SK-N-SH (cell line): Measurements from ENCODE around the gene CYP20A1.

ENCODE experiments used
- CTCF ChIP-seq: fragments of 200-600 bp; sonication (generic); IDR thresholded peaks from 2 replicates; pipeline ENCODE4 v1.6.1; 2017; ENCODE audit warnings: antibody characterized with exemption, mild to moderate bottlenecking, moderate library complexity
- EZH2phosphoT487 ChIP-seq: fragments of 200-600 bp; sonication (generic); IDR thresholded peaks from 2 replicates; pipeline ENCODE4 v1.6.1; 2017; ENCODE audit warnings: low read depth, mixed run types, mild to moderate bottlenecking, antibody characterized with exemption, moderate library complexity, borderline replicate concordance
- GATA2 ChIP-seq: sonication (generic); formaldehyde crosslinking; IDR thresholded peaks from 2 replicates; pipeline ENCODE4 v1.5.0; 2020; ENCODE audit warnings: mild to moderate bottlenecking, missing genetic modification reagents
- NFIC ChIP-seq: IDR thresholded peaks from 2 replicates; pipeline ENCODE4 v1.4.0; 2012; ENCODE audit warnings: borderline replicate concordance
- RAD21 ChIP-seq: IDR thresholded peaks from 2 replicates; pipeline ENCODE4 v1.6.1; 2012; ENCODE audit warnings: mild to moderate bottlenecking, low read length
- TEAD4 ChIP-seq: IDR thresholded peaks from 2 replicates; pipeline ENCODE4 v1.4.0; 2012; ENCODE audit warnings: mild to moderate bottlenecking, borderline replicate concordance; ENCODE audit not compliant: insufficient read depth

- TF ChIP-seq CTCF (no peak), GATA2 (CRISPR knock-in tag) (no peak), EZH2phosphoT487 (no peak), NFIC (no peak), RAD21 (no peak), TEAD4 (no peak)
Measured at GRCh38 chr2:203327582-203327900, 88.7 kb downstream of the CYP20A1 start.
